T-helper 9 cell (primary cell): ENCODE data around the gene TSG101.

Experiments
- DNase-seq: peaks from one replicate; pipeline ENCODE4 v3.0.0-alpha.2; 2020

Gene TSG101

DNA sequence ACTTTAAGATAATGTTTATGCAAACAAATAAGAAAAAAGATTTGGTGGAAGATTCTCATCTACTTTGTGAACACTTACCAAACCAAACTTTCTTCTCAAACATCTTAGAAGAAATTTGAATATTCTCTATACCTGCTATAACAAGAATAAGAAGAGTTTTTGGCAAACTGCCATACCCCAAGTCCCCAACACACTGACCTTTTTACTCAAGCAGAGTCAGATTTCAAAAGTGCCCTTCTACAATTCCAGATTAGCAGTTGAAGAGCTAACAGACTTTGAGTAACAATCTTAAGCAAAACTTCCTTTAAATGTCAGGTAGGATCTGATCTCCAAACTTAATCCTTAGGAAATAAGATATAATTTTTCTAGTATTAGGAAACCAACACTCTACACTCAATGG lies 33.9 kb downstream of the TSG101 start:
- DNase-seq = no peak

DNA sequence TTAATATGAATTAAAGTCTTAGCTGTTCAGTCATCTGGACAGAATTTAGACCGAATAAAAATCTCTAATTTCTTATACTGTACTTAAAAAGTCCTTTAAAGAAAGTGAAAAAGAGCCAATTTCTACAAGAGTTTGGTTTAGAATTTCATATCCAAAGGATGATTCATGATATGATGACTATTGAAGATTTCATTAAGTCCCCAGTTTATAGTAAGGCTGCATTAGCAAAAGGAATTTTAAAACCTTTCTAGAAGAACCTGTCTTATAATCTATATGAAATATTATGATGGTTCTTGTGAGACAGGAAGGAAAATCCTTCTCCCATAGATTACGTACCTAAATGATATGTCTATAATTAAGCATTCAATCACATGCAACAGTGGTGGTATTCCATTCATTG lies 34.8 kb downstream of the TSG101 start:
- no peak for DNase-seq

DNA sequence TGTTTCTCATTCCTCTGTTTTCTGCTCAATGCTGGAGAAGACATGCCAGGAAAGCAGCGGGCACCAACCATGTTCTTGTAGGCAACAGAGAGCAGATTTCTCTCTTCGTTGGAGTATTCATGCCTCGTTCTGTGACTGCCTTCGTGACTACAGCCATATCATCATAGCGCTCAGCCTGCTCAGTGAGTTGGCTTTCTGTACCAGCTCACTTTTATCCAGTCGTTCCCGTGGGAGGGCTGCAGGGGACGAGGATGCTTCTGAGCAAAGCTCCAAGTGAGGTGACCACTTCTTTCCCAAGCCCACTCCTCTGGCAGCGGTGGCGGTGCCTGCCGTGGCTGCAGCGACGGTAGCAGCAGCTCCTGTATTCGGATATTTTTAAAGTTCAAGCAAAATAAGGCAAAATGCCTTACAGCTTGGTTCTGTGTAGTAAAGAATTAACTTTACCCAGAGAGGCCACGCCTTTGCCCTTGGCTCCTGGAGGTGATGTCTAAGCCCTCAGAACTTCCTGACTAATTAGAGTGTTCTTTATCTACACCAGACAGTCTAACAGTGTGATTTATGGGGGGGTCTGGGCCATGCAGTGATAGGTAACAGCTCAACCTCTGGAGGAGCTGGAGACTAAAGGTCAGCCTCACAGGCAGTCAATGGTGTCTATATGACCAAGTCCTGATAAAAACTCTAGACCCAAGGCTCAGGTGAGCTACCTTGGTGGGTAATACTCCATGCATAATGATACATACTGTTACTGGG lies 35.8 kb downstream of the TSG101 start:
- no peak for DNase-seq

- DNase-seq = no peak
Measured at GRCh38 chr11:18490319-18490718, 36.4 kb downstream of the TSG101 start.

- no peak for DNase-seq
Measured at GRCh38 chr11:18485913-18486528, 40.7 kb downstream of the TSG101 start.

DNA sequence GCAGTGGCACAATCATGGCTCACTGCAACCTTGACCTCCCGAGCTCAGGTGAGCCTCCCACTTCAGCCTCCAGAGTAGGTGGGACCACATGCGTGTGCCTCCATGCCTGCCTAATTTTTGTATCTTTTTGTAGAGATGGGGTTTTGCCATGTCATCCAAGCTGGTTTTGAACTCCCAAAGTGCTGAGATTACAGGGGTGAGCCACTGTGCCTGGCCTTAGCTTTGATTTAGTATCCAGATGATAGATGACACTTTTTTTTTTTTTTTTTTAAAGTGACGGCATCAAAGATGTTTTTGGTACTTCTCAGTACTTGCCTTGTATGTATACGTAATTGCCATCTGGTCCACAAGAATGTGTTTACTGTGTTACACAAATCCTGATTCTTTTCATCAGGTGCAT lies 47.7 kb downstream of the TSG101 start:
- DNase-seq = no peak

DNA sequence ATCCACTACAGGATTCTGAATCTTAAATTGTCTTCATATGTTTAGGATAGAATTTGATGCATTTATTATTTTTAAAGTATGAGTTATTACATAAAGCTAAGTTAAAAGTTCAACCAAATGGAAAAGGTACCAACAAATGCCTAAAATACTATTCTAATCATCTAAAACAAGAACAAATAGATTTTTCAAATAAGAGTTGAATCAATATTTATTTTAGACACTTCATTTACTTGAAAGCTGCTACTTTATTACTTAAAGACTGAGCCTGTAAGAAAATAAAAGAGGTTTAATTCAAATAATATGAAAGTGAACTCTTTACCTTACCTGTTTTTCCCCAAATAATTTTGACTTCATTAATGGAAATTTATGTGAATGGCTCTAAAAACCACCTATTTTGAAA lies 54.2 kb downstream of the TSG101 start:
- DNase-seq = no peak

GRCh38 chr11:18471995-18472394 lies 54.7 kb downstream of the TSG101 start:
- DNase-seq = no peak

DNA sequence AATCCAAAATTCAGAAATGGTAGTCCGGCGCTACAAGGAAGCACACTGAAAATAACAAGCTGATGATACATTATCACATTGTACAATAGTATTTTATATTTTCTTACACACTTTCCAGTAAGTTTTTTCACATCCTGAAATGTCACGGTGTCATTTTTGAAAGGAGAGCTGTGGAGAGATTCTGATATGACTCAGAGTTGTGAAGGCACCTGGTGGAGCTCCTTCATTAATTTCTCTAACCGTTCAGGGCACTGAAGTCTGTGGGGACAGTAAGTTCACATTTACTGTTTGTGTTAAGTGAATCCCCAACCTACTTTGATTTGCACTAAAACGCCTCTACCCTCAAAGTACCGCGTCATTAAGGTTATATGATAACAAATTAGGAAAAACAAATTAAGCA lies 57.8 kb downstream of the TSG101 start:
- DNase-seq = no peak

DNA sequence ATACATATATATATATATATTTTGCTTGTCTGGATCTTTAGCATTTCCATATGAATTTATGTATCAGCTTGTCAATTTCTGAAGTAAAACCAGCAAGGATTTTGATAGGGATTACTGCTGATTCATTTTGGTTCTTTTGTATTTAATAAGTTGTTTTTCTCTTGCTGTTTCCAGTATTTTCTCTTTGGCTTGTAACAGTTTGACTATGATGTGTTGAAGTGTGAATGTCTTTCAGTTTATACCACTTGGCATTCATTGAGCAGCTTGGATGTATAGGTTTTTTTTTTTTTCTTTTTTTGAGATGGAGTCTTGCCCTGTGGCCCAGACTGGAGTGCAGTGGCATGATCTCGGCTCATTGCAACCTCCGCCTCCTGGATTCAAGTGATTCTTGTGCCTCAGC lies 58.7 kb downstream of the TSG101 start:
- DNase-seq = no peak

DNA sequence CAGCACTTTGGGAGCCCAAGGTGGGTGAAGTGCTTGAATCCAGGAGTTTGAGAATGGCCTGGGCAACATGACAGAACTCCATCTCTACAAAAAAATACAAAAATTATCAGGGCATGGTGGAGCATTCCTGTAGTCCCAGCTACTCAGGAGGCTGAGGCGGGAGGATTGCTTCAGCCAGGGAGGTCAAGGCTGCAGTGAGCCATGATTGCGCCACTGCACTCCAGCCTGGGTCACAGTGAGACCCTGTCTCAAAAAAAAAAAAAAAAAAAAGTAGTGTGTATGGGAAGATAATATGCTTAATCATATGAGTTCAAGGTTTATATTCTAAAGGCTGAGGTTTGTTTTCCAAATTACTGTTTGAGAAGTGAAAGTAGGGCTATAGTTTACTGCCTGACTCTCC lies 60.3 kb downstream of the TSG101 start:
- DNase-seq = no peak

GRCh38 chr11:18463439-18463838 lies 63.3 kb downstream of the TSG101 start:
- no peak for DNase-seq

DNA sequence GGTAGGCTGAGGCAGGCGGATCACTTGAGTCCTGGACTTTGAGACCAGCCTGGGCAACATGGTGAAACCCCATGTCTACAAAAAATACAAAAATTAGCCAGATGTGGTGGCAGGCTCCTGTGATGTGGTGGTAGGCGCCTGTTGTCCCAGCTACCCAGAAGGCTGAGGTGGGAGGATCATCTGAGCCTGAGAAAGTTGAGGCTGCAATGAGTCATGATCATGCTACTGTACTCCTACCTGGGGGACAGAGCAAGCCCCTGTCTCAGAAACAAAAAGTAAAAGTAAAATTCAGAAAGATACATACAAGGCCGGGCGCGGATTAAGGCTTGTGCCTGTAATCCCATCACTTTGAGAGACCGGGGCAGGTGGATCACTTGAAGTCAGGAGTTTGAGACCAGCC lies 64.8 kb downstream of the TSG101 start:
- no peak for DNase-seq

GRCh38 chr11:18459634-18460033 lies 67.1 kb downstream of the TSG101 start:
- no peak for DNase-seq

DNA sequence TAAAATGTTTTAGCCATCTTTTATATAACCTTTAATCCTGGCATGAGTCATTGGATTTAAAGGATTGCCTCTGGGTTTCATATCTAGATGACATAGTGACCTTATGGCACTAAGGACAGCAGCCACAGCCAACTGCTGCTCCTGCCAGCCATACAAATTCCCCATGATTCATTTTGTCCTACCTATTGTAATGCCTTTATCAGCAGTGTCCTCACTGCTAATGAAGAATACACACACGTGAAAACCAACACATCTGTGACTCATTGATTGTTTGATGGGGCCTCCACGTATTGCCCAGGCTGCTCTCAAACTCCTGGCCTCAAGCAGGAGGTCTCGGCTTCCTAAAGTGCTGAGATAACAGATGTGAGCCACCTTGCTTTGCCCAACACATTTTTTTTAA lies 69.3 kb downstream of the TSG101 start:
- no peak for DNase-seq

- no peak for DNase-seq
Measured at GRCh38 chr11:18455686-18456372, 70.9 kb downstream of the TSG101 start, which contains the start of gene LDHAL6A. Gene LDHAL6A (plus strand): TSS chr11:18455856. CDS start chr11:18456681, 825 bp downstream.

DNA sequence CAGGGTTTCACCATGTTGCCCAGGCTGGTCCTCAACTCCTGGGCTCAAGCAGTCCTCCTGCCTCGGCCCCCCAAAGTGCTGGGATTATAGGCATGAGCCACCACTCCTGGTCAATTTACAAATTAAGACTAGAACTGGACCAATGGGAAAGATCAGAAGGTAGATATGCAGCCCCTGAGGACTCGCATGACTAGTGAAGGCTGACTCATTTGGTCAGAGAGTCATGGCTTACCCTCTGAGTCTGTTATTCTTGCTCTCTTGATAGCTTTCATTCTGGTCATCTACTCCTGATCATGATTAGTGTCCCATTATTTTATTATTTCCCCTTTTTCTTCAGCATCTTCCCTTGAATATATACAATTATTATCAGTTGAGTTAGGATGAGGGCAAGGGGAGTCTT lies 73.8 kb downstream of the TSG101 start:
- DNase-seq = no peak

DNA sequence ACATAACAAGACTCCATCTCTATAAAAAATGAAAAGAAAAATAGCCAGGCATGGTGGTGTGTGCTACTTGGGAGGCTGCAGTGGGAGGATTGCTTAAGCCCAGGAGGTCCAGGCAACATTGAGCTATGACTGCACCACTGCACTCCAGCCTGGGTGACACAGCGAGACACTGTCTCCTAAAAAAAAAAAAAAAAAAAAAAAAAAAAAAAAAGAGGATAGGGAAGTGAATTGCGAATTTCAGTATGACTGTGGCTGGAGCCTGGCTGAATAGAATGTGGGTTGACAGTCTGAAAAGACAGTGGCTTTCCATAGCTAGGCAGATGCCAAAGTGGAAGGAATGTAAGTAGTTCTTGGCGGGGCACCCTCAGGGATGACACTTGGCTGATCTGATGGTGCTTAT lies 77.5 kb downstream of the TSG101 start:
- no peak for DNase-seq

GRCh38 chr11:18438691-18439090 lies 88.1 kb downstream of the TSG101 start:
- DNase-seq = no peak
